Measurements from ENCODE around the gene FIGN. TPM values are rescaled to one million over a fixed set of nuclear protein-coding genes. Genes with fewer than 3 reads are reported as not detected.

FIGN gene
- total and polyA plus RNA-seq, 2 donors (not counting 1 experiment from before 2014, with no cell fraction given): 1.5 to 1.6 TPM

- H3K27ac ChIP-seq (ENCODE audit: insufficient read depth, low read length): no peak overlapping the region
- H3K27me3 ChIP-seq (ENCODE audit: control insufficient read depth, insufficient read depth, low read length): no peaks in the 10 kb centered on the region
- no peak for TF ChIP-seq EZH2 (IDR thresholded peaks at IDR 0.05; ENCODE audit: low read length, missing control alignments)
- TF ChIP-seq, protein P1, sequence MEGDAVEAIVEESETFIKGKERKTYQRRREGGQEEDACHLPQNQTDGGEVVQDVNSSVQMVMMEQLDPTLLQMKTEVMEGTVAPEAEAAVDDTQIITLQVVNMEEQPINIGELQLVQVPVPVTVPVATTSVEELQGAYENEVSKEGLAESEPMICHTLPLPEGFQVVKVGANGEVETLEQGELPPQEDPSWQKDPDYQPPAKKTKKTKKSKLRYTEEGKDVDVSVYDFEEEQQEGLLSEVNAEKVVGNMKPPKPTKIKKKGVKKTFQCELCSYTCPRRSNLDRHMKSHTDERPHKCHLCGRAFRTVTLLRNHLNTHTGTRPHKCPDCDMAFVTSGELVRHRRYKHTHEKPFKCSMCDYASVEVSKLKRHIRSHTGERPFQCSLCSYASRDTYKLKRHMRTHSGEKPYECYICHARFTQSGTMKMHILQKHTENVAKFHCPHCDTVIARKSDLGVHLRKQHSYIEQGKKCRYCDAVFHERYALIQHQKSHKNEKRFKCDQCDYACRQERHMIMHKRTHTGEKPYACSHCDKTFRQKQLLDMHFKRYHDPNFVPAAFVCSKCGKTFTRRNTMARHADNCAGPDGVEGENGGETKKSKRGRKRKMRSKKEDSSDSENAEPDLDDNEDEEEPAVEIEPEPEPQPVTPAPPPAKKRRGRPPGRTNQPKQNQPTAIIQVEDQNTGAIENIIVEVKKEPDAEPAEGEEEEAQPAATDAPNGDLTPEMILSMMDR (conservative IDR thresholded peaks at IDR 0.05 in 1 of 2, IDR thresholded peaks at IDR 0.05 in 1 of 2; ENCODE audit: low read depth in 1 of 2, low read length in 2 of 2): no peak
- no peaks in the 10 kb centered on the region for H3K9me3 ChIP-seq (ENCODE audit: control insufficient read depth, insufficient read depth, low read depth, low read length)
- H4K20me1 ChIP-seq (ENCODE audit: control insufficient read depth, extremely low read depth, insufficient read depth, low read length): no peaks in the 10 kb centered on the region
- no peaks in the 10 kb centered on the region for H3K79me2 ChIP-seq (ENCODE audit: control insufficient read depth, insufficient read depth, low read length)
- no peak overlapping the region for H3K4me2 ChIP-seq (ENCODE audit: extremely low read depth, insufficient read depth, low read length)
- no peak overlapping the region for H2AFZ ChIP-seq (ENCODE audit: low read length)
- no peak overlapping the region for H3K4me3 ChIP-seq (replicated peaks in 1 of 4; ENCODE audit: control extremely low read depth in 1 of 4, insufficient read depth in 1 of 4, low read depth in 3 of 4, low read length in 4 of 4)
- H3K9ac ChIP-seq (ENCODE audit: insufficient read depth, low read length): no peak overlapping the region
- H3K4me1 ChIP-seq (ENCODE audit: control insufficient read depth, extremely low read depth, insufficient read depth, low read length): no peaks in the 10 kb centered on the region
- H3K36me3 ChIP-seq (ENCODE audit: control insufficient read depth, insufficient read depth, low read length): no peaks in the 10 kb centered on the region
- DNase-seq (ENCODE audit: low read depth in 2 of 2): no peak
Measured at GRCh38 chr2:163646687-163647086, 89.1 kb downstream of the FIGN start.

GRCh38 chr2:163644238-163644637 lies 91.6 kb downstream of the FIGN start:
- Histone ChIP-seq H3K9me3 (ENCODE audit: control insufficient read depth, insufficient read depth, low read depth, low read length) (no peaks in the 10 kb centered on the region), H3K4me3 (replicated peaks in 1 of 4; ENCODE audit: control extremely low read depth in 1 of 4, insufficient read depth in 1 of 4, low read depth in 3 of 4, low read length in 4 of 4) (no peak overlapping the region), H3K36me3 (ENCODE audit: control insufficient read depth, insufficient read depth, low read length) (no peaks in the 10 kb centered on the region), H3K4me1 (ENCODE audit: control insufficient read depth, extremely low read depth, insufficient read depth, low read length) (no peaks in the 10 kb centered on the region), H3K27me3 (ENCODE audit: control insufficient read depth, insufficient read depth, low read length) (no peaks in the 10 kb centered on the region), H3K79me2 (ENCODE audit: control insufficient read depth, insufficient read depth, low read length) (no peaks in the 10 kb centered on the region), H3K4me2 (ENCODE audit: extremely low read depth, insufficient read depth, low read length) (no peak overlapping the region), H3K9ac (ENCODE audit: insufficient read depth, low read length) (no peak overlapping the region), H2AFZ (ENCODE audit: low read length) (no peak overlapping the region), H3K27ac (ENCODE audit: insufficient read depth, low read length) (no peak overlapping the region), H4K20me1 (ENCODE audit: control insufficient read depth, extremely low read depth, insufficient read depth, low read length) (no peaks in the 10 kb centered on the region)
- peak in 1 of 2 donors; percentile 69 for DNase-seq (ENCODE audit: low read depth in 2 of 2)
- TF ChIP-seq, protein P1 (conservative IDR thresholded peaks at IDR 0.05 in 1 of 2, IDR thresholded peaks at IDR 0.05 in 1 of 2; ENCODE audit: low read depth in 1 of 2, low read length in 2 of 2): no peak
- TF ChIP-seq EZH2 (IDR thresholded peaks at IDR 0.05; ENCODE audit: low read length, missing control alignments): no peak

GRCh38 chr2:163641986-163642385 lies 93.8 kb downstream of the FIGN start:
- H3K9me3 ChIP-seq (ENCODE audit: control insufficient read depth, insufficient read depth, low read depth, low read length): no peaks in the 10 kb centered on the region
- H4K20me1 ChIP-seq (ENCODE audit: control insufficient read depth, extremely low read depth, insufficient read depth, low read length): no peaks in the 10 kb centered on the region
- H2AFZ ChIP-seq (ENCODE audit: low read length): no peak overlapping the region
- H3K79me2 ChIP-seq (ENCODE audit: control insufficient read depth, insufficient read depth, low read length): no peaks in the 10 kb centered on the region
- TF ChIP-seq EZH2 (IDR thresholded peaks at IDR 0.05; ENCODE audit: low read length, missing control alignments): no peak
- TF ChIP-seq, protein P1 (conservative IDR thresholded peaks at IDR 0.05 in 1 of 2, IDR thresholded peaks at IDR 0.05 in 1 of 2; ENCODE audit: low read depth in 1 of 2, low read length in 2 of 2): no peak
- H3K27me3 ChIP-seq (ENCODE audit: control insufficient read depth, insufficient read depth, low read length): no peaks in the 10 kb centered on the region
- no peaks in the 10 kb centered on the region for H3K36me3 ChIP-seq (ENCODE audit: control insufficient read depth, insufficient read depth, low read length)
- DNase-seq (ENCODE audit: low read depth in 2 of 2): peak; percentile 50 to 54
- no peaks in the 10 kb centered on the region for H3K4me1 ChIP-seq (ENCODE audit: control insufficient read depth, extremely low read depth, insufficient read depth, low read length)
- no peak overlapping the region for H3K4me2 ChIP-seq (ENCODE audit: extremely low read depth, insufficient read depth, low read length)
- H3K4me3 ChIP-seq (replicated peaks in 1 of 4; ENCODE audit: control extremely low read depth in 1 of 4, insufficient read depth in 1 of 4, low read depth in 3 of 4, low read length in 4 of 4): no peak overlapping the region
- no peak overlapping the region for H3K9ac ChIP-seq (ENCODE audit: insufficient read depth, low read length)
- no peak overlapping the region for H3K27ac ChIP-seq (ENCODE audit: insufficient read depth, low read length)

Measured in fibroblast of lung (primary cell).